ENCODE data around the gene SUPT3H. TPM values are rescaled to one million over a fixed set of nuclear protein-coding genes. Genes with fewer than 3 reads are reported as not detected.

The SUPT3H gene
- total RNA-seq, 4 donors from 2014 or later, result 0.80 to 12.7 (median 3.0) TPM

DNA sequence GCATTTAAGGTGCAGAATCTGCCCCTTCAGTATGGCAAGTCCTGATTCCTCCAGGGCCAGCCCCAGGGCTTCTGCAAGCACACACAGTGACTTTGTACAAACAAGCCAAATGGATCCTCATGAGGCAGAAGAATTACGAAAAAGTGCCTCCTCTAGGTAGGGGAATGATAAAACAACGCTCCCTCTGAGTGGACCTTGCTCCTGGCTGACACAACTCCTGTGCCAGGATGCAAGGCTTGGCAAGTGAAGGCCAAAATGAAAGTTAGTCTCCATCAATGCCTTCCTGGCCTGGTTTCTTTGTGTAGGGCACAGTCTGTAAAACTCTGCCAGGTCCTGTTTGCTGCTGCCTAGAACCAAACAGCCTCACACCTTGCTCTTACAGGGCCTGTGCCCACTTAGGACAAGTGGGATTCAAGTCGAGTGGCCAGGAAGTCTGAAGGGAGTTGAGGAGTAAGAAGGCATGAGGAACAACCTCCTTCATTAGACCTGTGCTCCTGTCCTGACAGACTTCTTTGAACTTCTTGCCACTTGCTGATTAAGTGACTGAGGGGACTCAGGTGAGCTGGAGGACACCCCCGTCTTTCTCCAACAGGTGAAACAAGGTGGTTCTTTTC lies 573.1 kb downstream of the SUPT3H start:
- no peak for TF ChIP-seq POLR2AphosphoS5 (IDR thresholded peaks at IDR 0.05)
- TF ChIP-seq, protein P1, sequence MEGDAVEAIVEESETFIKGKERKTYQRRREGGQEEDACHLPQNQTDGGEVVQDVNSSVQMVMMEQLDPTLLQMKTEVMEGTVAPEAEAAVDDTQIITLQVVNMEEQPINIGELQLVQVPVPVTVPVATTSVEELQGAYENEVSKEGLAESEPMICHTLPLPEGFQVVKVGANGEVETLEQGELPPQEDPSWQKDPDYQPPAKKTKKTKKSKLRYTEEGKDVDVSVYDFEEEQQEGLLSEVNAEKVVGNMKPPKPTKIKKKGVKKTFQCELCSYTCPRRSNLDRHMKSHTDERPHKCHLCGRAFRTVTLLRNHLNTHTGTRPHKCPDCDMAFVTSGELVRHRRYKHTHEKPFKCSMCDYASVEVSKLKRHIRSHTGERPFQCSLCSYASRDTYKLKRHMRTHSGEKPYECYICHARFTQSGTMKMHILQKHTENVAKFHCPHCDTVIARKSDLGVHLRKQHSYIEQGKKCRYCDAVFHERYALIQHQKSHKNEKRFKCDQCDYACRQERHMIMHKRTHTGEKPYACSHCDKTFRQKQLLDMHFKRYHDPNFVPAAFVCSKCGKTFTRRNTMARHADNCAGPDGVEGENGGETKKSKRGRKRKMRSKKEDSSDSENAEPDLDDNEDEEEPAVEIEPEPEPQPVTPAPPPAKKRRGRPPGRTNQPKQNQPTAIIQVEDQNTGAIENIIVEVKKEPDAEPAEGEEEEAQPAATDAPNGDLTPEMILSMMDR (IDR thresholded peaks at IDR 0.05), result no peak
- no peak for TF ChIP-seq EP300 (IDR thresholded peaks at IDR 0.05; ENCODE audit: low read depth)
- TF ChIP-seq POLR2A (IDR thresholded peaks at IDR 0.05), result no peak
- H3K9me3 ChIP-seq, result no peaks in the 10 kb centered on the region
- H3K4me3 ChIP-seq, result no peak overlapping the region
- intact Hi-C loops (cut with DNase I; ENCODE audit: low total_unique reads) (no loop called here), in situ Hi-C loops (cut with MboI; ENCODE audit: low pct_ligation_motif_present in 1 of 4, low pct_unique_long_range_greater_than_20kb in 1 of 4, low sequenced_read_pairs in 3 of 4) (no loop called here)
- 33 to 61% methylated on average over 3 to 4 of the region's 4 CpGs for WGBS, 2 donors (ENCODE audit: low coverage in 1 of 2)
- DNase-seq, result no peak
- H3K27ac ChIP-seq, result no peak overlapping the region
- H3K4me1 ChIP-seq, result peaks cover 2 to 15% (median 7%) of the 10 kb centered on the region in 4 donors
- H3K27me3 ChIP-seq, result no peaks in the 10 kb centered on the region
- no peaks in the 10 kb centered on the region for H3K36me3 ChIP-seq

DNA sequence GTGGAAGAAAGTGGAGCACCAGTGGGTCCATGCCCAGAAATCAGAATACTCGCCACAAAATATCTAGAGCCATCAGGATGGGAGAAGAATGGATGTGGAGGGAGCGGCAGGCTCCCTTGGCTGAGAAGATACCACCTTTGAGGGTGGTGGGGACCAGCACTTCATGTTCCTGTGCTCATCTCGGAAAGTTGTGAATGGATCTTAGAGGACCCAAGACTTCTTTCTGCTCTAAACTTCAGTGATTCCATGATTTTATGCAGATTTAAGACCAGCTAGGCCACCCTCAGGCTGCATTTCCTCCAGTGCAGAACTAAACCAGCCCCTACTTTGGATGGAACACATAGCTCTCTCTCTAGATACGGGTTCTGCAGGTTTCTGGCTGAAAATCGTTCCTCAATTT lies 573.7 kb downstream of the SUPT3H start:
- in situ Hi-C loops (cut with MboI; ENCODE audit: low pct_ligation_motif_present in 1 of 4, low pct_unique_long_range_greater_than_20kb in 1 of 4, low sequenced_read_pairs in 3 of 4), result no loop called here
- Histone ChIP-seq H3K27me3 (no peaks in the 10 kb centered on the region), H3K4me1 (peaks cover 2 to 15% (median 8%) of the 10 kb centered on the region in 4 donors), H3K27ac (no peak overlapping the region), H3K9me3 (no peaks in the 10 kb centered on the region), H3K36me3 (no peaks in the 10 kb centered on the region), H3K4me3 (no peak overlapping the region)
- WGBS, 2 donors (ENCODE audit: low coverage in 1 of 2), result 72% methylated on average over 5 of the region's 5 CpGs; no CpG with 5 or more reads in 1 of the 2 donors
- TF ChIP-seq, protein P1 (IDR thresholded peaks at IDR 0.05), result no peak
- TF ChIP-seq POLR2AphosphoS5 (IDR thresholded peaks at IDR 0.05), result no peak
- TF ChIP-seq POLR2A (IDR thresholded peaks at IDR 0.05), result no peak
- no peak for TF ChIP-seq EP300 (IDR thresholded peaks at IDR 0.05; ENCODE audit: low read depth)
- intact Hi-C loops (cut with DNase I; ENCODE audit: low total_unique reads), result no loop called here
- DNase-seq, result no peak

- WGBS, 2 donors (ENCODE audit: low coverage in 1 of 2), result 72% methylated on average over 8 of the region's 8 CpGs; no CpG with 5 or more reads in 1 of the 2 donors
- in situ Hi-C loops (cut with MboI; ENCODE audit: low pct_ligation_motif_present in 1 of 4, low pct_unique_long_range_greater_than_20kb in 1 of 4, low sequenced_read_pairs in 3 of 4), result no loop called here
Observed at GRCh38 chr6:44800784-44801592, 576.7 kb downstream of the SUPT3H start.

More at GRCh38 chr6:44800784-44801592, 576.7 kb downstream of the SUPT3H start:
- no peak for DNase-seq
- TF ChIP-seq POLR2A (IDR thresholded peaks at IDR 0.05) (no peak), POLR2AphosphoS5 (IDR thresholded peaks at IDR 0.05) (no peak), EP300 (IDR thresholded peaks at IDR 0.05; ENCODE audit: low read depth) (no peak)
- TF ChIP-seq, protein P1 (IDR thresholded peaks at IDR 0.05), result no peak
- Histone ChIP-seq H3K4me1 (peaks cover 2 to 15% (median 8%) of the 10 kb centered on the region in 4 donors), H3K4me3 (no peak overlapping the region), H3K36me3 (no peaks in the 10 kb centered on the region), H3K27ac (no peak overlapping the region), H3K9me3 (no peaks in the 10 kb centered on the region), H3K27me3 (no peaks in the 10 kb centered on the region)
- intact Hi-C loops (cut with DNase I; ENCODE audit: low total_unique reads), result no loop called here

Measured in transverse colon (tissue), 4 donors.